GM12892 (cell line): ENCODE measurements around the gene NDFIP1.

Experiments
- POLR2A ChIP-seq: IDR thresholded peaks from 2 replicates; pipeline ENCODE4 v1.6.1; 2011; ENCODE audit warnings: low read depth, low read length, control low read depth
- POLR2AphosphoS5 ChIP-seq: IDR thresholded peaks from 2 replicates; pipeline ENCODE4 v1.6.1; 2011; ENCODE audit warnings: low read depth, low read length, control low read depth

DNA sequence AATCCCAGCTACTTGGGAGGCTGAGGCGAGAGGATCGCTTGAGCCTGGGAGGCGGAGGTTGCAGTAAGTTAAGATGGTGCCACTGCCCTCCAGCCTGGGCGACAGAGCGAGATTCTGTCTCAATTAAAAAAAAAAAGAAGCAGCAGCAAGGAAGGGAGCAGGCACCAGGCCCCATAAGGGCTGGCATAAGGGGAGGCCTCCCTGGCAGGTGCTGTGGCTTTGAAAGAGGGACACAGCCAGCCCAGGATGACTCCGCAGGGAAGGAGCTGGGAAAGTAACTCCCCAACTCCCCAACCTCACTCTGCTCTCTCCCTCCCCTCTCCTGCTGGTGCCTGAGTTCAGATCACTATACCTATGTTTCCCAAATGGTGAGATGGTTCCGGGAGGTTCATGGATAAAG, 70.1 kb downstream of the NDFIP1 start:
- no peak for TF ChIP-seq POLR2A
- no peak for TF ChIP-seq POLR2AphosphoS5
